COLO829 (cell line): ENCODE data around the gene OXSR1.
"Not testable (repeated sequence)": the region's sequence is repeated elsewhere in the genome, so short reads cannot be mapped to it uniquely, and the experiment has no call there.

ENCODE experiments used
- DNase-seq: peaks from one replicate; pipeline ENCODE4 v3.0.0; 2012; ENCODE audit warnings: low spot score

Gene OXSR1

DNA sequence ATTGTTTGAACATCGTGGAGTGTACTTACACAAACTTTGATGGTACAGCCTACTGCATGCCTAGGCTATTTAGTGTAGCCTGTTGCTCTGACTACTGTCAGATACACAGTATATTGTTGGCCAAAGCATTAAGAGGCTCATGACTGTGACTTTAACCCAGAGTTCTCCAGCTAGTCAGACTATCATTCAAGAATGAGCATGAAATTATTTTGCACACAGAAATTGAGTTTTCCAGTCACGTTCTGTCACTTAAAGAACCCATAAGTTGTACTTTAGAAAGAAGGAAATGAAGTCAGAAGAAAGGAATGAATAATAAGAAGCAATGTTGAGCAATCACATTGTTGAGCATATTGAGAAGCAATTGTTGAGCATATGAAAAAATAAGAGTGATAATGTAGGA is 62.7 kb downstream of the OXSR1 start:
- no peak for DNase-seq

DNA sequence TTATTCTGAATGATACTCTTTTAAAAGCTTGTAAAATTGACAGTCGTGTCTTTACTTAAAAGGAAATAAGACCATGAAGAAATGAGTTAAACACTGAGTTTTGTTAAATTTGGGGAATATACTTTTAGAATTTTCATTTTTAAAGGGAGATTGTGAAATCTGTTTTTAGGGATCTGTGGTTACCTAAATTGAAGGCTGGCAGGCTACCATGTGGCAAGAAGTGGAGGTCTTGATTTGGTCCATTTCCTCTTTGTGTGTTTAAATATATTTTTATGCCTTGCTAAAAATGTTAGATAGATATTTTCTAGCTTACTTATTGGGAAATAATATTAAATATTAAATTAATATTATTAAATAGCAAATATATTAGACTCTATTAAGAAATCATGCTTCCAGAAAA is 63.7 kb downstream of the OXSR1 start:
- DNase-seq, result no peak

DNA sequence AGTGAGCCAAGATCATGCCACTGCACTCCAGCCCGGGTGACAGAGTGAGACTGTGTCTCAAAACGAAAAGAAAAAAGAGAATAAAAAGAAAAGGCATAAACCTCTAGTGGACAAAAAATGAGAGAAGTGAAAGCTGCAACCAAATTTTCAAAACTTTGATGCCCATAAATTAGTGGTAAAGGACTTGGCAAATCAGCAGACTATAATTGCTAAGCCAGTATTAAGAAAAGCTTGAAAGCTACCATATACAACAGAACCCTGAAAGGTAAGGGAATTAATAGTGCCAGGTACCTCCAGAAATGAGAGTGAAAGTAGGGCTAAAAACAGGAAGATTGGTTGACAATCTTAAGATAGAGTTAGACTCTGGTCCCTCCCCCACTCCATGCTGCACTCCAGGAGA is 67.4 kb downstream of the OXSR1 start:
- no peak for DNase-seq

DNA sequence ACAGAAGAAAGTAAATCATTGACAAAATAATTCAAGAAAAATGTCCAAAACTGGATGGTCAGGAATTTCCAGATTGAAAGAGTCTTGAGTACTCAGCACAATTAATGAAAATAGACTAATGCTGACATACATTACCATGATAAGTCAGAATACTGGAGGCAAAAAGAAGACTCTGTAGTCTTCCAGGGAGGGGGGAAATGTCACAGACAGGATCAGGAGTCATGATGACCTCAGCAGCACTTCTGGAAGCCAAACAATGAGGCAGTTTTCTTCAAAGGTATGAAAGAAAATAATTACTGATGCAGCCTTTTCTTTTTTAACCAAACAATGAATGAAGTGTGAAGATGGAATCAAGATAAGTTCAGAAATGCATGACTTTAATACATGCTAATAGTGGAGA is 70.1 kb downstream of the OXSR1 start:
- peak; percentile 61 for DNase-seq

DNA sequence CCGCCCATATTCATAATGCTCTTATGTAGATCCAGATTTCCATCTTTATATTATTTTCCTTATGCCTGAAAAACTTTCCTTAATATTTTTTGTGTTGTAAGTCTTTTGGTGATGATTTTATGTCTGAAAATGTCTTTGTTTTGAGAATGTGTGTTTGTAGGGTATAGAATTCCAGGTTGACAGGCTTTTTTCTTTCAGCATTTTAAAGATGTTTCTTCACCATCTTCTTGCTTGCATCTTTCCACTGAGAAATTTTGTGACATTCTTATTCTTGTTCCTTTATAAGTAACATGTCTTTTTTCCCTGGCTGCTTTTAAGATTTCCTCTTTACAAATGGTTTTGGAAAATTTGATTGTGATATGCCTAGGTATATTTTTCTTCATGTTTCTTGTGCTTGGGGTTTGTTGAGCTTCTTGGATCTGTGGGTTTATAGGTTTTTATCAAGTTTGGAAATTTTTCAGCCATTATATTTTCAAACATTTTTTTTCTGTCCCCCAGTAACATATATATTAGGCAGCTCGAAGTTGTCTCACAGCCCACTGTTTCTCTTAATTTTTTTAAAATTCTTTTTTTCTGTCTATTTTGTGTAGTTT is 73.2 kb downstream of the OXSR1 start:
- DNase-seq, result no peak

DNA sequence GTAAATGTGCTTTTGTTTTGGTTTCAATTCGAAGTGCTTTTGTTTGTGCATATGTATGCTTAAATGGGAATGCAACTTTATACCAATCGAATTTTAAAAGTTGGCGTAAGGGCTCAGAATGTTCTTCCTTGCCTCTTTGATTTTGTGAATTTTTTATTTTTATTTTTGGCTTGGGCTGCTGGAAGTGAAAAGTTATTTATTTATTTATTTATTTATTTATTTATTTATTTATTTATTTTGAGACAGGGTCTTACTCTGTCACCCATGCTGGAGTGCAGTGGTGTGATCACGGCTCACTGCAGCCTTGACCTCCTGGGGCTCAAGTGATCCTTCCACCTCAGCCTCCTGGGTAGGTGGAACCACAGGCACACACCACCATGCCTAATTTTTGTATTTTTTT is 77.5 kb downstream of the OXSR1 start:
- DNase-seq, result not testable (repeated sequence)

DNA sequence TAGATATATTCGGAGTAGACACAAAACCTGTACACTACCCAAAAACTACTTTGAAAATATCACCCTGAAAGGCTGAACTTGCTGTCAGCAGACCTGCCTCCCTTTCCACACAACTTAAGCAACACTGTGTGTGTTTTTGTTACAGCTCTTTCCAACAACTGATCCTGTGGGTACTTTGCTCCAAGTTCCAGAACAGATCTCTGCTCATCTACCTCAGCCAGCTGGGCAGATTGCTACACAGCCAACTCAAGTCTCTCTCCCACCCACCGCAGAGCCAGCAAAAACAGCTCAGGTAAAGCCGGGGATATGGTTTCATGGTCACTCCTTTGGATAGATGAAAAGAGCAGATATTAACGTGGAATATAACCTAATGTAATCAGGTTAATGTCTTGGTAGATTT is 80.6 kb downstream of the OXSR1 start:
- DNase-seq, result no peak

DNA sequence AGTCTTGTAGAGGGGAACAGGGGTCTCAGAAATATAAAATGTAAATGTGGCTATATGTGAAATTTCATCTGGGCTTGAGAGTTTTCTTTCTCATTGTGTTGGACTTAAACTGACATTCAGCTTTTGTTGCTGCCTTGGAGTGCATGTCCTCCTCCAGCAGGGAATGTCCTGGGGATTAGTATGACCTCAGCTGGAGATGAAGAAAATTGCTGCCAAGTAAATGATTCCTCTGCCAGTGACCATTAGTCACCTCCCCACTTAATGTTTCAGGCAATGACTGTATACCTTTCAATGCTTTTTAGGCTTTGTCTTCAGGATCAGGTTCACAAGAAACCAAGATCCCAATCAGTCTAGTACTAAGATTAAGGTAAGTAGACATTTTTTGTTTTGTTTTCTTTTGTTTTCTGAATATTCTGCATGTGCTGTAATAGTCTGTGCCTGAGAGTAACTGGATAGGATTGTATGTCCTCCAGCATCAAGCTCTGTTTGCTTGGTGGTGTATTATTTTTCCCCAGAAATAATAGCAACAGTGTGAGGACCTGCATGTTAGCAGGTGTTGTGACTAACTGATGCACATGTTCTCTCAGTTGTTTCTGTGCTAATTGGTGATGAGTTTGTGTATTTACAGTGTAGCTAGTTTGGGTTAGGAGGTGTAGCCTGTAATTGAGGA is 82.2 kb downstream of the OXSR1 start:
- DNase-seq, result peak; percentile 85

DNA sequence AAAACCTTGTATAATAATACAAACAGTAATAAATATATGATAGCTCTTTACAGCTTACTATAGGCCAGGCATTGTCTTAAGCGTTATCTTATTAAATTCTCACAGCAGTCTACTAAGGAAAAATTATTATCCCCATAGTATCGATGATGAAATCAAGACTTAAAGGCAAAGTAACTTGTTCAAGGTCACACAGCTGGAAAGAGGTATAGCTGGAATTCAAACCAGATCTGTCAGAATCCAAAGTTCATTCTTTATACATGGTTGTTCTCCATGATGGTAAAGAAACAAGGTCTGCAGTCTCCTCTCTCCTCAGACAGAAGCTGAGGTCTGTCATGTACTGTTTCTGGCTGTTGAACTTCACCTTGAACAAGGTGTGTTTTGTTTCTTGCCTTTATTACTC is 84.9 kb downstream of the OXSR1 start:
- no peak for DNase-seq

DNA sequence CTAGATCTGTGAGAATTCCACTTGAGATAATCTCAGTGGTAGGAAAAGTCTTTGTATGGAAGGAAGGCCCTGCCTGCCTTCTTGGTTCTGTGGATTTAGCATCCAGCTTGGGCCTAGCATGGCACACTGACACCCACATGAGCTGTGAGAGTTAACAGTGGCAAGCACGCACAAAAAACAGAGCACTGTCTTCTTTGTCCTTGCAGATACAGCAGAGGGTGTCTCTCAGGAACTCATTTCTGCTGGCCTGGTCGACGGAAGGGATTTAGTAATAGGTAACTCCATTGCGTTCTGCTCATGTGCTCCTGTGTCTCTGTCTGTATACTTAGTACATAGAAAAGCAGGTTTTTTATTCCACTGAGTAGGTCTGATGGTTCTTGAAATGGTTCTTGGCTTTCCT is 85.9 kb downstream of the OXSR1 start:
- DNase-seq, result no peak

DNA sequence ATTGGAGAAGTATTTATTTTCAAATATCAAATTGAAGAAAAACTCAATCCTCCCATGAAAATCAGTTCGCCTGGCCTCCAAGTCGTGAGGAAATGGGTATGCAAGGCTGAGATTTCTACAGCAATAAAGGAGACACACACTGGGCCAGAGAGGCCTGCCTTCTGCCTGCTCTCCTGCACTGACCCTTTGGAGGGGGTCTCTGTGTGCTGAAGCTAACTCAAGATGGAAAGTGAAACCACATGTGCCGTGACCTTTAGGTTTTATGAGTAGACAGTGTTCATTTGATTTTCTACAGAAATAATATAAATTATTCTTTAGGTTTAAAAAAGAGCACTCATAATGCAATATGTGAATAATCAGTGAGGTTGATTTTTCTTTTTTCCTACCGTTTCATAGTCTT is 88.4 kb downstream of the OXSR1 start:
- no peak for DNase-seq

DNA sequence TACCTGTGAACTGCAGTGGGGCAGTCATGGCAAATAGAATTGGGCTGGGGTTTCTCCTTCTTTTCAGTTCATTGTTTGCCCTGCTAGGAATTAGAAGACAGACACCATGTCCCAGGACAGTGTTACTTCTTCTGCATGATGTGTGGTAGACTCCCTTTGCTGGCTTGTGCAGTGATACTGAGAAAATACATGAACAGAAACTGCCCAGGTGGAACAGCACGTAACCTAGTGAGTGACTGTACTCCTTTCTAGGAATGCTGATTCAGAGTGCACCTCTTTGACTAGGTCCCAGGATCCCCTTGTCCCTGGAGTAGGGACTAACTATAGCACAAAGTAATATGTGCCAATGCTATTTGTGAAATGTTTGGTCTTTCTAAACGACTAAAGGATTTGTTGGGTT is 89.5 kb downstream of the OXSR1 start:
- no peak for DNase-seq

DNA sequence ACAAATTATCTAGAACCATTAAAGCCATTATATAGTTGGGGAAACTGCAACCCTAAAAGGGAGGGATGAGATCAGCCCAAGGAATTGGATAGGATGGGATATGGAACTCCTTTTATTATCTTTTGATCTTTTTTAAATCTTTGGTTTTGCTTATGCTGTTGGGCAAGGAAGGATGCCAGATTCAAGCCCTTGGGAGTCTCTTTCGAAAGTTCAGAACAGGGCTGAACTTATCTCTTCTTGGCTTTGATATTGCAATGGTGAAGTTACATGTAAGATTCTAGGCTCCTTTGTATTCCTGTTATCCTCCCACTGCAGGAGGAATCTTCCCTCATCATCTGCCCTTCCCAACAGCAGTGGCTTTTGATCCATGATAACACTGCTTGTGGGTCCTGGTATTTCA is 90.3 kb downstream of the OXSR1 start:
- DNase-seq, result no peak

DNA sequence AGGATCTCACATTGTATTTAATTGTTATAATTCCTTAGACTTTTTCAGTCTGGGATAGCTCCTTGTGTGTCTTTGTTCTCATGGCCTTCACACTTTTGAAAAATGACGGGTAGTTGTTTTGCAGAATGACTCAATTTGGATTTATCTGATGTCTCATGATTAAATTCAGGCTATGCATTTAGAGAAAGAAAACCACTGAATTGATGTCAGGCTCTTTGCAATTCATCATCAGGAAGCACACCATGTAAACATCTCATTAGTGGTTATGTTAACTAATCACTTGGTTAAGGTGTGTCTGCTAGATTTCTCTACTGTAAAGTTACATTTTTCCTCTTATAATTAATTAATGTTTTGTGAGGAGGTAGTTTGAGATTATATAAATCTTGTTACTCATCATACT is 92.2 kb downstream of the OXSR1 start:
- DNase-seq, result no peak

DNA sequence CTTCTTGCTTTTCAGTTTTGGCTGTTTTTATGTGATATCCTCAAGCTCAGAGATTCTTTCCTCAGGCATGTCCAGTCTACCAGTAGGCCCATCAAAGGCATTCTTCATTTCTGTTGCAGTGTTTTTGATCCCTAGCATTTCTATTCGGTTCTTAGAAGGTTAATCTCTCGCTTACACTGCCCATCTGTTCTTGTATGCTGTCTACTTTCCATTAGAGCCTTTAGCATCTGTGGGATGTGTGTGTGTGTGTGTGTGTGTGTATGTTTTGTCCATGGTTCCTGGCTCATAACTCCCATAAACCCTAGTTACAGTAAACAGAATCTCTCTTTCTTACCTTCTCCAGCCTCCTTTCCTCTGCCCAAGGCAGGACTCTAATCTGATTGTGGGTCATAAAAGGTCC is 95.1 kb downstream of the OXSR1 start:
- DNase-seq, result no peak

DNA sequence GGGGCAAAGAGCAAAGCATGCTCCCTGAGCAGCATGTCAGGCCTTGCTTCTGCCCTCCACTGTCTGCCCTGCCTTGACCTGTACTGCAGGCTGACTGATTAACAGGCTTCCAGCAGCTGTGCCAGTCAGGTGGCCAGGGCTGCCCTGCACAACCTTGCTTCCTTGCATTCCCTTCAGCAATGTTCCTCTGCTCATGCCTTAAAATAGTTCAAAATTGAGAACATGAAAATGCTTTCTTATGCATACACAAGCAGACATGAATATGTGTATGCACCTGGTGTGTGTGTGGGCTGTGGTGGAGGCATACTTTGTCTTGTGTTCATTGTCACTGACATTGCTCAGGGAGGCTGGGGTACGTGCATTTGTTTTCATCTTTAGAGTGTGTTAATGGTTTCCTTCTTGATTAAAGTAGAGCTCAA is 99.0 kb downstream of the OXSR1 start:
- DNase-seq, result no peak

DNA sequence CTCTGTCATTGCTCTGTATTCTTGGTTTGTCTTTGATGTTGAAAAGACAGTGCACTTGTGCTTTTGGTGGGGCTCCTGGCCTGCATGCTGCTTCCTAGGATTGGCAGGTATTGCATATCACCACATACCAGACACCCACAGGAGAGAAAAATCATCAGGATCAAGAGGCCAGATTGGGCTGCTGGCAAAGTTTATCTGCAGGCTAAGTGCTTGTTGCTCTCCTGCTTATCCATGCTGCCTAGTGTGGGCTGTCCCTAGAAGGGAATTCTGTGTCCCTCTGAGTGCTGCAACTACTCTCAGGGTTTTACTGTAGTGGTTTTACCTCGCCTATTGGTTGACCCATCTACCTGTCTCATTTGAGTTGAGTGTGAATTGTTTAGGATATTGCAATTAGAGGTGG is 99.4 kb downstream of the OXSR1 start:
- no peak for DNase-seq

DNA sequence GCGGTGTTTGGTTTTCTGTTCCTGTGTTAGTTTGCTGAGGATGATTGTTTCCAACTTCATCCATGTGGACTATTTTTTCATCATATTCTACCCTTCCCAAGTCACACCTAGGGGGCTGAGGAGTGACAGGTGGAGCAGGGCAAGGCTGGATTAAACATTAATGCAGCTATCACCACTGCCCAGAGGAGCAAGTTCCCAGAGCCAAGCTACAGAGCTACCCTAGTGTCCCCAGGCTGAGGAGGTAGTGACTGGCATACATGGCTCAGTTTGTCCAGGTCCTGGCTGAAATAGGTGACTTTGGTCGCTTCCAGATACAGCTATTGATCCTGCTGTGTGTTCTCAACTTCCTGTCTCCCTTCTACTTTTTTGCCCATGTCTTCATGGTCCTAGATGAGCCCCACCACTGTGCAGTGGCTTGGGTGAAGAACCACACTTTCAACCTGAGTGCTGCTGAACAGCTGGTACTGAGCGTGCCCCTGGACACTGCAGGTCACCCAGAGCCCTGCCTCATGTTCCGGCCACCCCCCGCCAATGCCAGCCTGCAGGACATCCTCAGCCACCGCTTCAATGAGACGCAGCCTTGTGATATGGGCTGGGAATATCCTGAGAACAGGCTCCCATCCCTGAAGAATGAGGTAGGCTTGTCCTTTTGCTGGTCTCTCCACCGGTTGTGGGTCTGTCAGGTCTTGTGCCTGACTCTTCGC is 100.4 kb downstream of the OXSR1 start, which contains the start of gene SLC22A13:
SLC22A13 (plus strand) TSS at position 209 of the 704 bp plus-strand sequence; CDS start at position 258, 49 bp downstream.
- no peak for DNase-seq

DNA sequence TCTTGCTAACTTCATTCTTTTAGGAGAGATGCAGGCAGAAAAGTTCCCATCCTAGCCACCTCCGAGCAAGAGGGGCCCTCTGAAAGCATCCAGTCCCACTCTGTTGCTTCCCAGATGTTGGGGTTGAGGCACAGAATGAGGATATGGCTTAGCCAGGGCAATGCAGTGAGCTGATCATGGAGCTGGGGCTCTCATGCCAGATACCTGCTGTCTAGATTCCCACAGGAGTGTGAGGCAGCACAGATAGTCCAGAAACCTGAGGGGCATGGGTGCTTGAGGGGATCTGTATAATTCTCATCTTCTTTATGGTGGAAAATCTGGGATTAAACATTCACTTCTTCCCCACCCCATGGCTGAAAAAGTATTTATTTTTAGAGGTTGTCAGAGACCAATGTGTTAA is 101.5 kb downstream of the OXSR1 start:
- no peak for DNase-seq

DNA sequence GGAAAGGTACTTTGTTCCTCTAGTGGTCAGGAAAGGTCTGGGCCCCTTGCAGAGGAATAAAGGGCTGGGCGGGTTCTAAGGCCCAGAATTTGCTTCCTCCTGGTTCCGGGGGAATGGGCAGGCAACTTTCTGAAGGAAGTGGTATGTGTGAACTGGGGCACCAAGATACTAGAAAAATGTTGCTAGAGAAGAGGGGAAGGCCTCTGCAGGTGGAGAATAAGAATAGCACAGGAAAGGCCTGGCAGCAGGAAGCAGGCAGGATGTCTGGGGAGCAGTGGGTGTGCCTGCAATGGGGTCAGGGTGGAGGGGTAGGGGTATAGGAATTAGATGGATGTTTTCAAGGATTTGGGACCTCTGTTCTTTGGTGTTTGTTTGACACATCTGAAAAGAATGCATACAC is 102.3 kb downstream of the OXSR1 start:
- DNase-seq, result no peak

DNA sequence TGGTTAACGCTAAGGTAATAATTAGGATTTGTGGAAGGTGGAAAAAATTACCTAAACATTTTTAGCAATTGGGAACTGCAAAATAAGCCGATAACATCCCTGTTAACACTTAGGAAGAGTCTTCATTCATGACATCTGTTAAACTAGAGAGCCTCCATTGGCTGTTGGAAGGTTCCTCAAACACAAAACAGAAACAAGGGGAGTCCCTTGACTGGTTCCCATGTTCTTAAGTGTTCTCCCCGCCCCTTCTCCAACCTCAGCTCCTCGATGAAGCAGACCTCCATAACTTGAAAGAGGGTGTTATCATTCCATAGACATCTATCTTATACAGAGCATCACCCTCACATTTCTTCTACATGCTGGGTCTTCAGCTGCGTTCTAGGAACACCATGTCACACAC is 102.8 kb downstream of the OXSR1 start:
- DNase-seq, result no peak

DNA sequence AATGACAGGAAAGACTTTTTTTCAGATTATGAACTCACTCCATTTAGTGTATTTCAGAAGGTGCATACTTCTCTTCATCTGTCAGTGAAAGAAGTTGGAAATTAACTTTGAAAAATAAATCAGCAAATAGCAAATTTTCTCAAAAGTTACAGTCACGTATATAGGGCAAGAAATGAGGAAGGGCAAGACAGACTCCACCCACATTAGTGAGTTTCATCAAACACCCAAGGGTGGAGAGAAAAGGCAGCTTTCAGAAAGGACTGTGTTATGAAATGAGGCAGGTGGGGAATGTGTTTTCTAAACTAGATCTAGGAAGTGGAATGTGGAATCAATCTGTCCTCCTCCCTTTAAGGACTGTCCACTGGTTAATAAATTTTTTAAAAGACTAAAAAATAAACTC is 103.2 kb downstream of the OXSR1 start:
- no peak for DNase-seq

DNA sequence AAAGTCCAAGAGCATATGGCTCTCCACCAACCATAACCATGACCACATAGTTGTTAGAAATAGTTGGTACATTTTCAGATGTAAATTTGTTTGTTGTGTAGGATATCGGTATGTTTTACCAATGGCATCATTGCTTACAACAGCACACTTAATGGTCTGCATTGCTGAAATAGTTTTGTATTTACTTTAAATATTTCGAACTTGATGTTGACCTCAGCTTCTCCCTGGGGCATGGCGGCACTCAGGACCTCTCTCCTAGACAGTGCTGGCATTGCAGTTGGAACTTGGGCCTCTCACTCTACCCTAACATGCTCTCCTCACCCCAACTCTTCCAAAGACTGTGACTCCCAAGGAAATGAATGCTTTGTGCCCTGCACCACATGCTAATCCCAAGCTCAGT is 105.3 kb downstream of the OXSR1 start:
- no peak for DNase-seq

DNA sequence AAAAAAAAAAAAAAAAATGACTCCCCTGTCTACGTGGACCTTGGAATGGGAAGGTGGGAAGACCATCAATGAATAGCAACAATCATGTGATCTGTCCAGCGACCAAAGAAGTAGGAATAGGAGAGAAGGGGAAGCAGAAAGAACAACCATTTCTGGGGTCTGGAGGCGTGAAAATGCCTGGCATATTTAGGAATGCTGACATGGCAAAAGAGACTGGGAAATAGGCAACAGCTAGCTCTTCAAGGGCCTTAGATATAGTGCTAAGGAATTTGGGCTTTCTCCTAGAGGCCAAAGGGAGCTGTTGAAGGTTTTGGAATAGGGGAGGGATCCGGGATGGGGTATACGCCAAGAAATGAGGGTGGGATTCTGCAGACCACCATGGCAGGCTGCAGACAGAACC is 106.2 kb downstream of the OXSR1 start:
- no peak for DNase-seq
